Fibroblast of pulmonary artery (primary cell): ENCODE measurements around the gene CEP112.
"Not testable (repeated sequence)": the region's sequence is repeated elsewhere in the genome, so short reads cannot be mapped to it uniquely, and the experiment has no call there.

Experiments used
- DNase-seq: peaks from one replicate; pipeline ENCODE4 v3.0.0-alpha.2; 2010; ENCODE audit warnings: low read depth
- H3K4me3 ChIP-seq: replicated peaks from 2 replicates; pipeline ENCODE4 v1.5.1; 2011; ENCODE audit warnings: low read depth, mild to moderate bottlenecking, control low read depth, low read length, moderate library complexity
- TF ChIP-seq, protein P1 (sequence below): IDR thresholded peaks from 2 replicates; pipeline ENCODE4 v1.5.1; 2011; ENCODE audit warnings: mild to moderate bottlenecking, control low read depth, low read length, inconsistent platforms; ENCODE audit errors: missing control alignments

CEP112 gene

DNA sequence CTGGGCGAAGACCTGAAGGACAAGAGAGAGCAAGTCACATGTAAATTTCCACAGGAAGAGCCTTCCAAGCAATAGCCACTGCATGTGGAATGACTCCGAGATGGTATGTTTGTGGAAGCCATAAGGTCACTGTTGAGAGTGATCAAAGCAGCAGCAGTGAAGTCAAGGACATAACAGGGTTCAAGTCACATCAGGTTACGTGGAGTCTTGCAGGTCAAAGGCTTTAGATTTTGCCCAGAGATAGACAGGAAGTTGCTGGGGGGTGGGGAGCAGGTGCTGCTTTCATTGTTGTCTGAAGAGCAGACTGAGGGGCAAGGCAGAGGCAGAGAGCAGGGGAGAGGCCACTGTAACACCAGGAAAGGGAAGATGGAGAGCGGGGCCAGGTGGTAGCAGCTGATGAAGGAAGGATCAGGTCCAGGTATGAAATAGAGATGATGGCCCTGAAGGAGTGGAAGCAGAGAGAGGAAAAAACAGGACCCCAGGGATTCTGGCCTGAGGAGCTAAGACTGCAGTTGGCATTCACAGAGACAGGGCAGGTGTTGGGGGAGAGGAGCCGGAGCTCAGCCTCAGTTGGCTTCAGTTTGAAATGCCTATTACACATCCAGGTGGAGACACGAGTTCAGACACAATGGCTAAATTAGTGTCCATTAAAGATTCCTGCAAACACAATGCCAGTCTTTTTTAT is 501.2 kb downstream of the CEP112 start:
- no peak overlapping the region for H3K4me3 ChIP-seq
- TF ChIP-seq, protein P1, sequence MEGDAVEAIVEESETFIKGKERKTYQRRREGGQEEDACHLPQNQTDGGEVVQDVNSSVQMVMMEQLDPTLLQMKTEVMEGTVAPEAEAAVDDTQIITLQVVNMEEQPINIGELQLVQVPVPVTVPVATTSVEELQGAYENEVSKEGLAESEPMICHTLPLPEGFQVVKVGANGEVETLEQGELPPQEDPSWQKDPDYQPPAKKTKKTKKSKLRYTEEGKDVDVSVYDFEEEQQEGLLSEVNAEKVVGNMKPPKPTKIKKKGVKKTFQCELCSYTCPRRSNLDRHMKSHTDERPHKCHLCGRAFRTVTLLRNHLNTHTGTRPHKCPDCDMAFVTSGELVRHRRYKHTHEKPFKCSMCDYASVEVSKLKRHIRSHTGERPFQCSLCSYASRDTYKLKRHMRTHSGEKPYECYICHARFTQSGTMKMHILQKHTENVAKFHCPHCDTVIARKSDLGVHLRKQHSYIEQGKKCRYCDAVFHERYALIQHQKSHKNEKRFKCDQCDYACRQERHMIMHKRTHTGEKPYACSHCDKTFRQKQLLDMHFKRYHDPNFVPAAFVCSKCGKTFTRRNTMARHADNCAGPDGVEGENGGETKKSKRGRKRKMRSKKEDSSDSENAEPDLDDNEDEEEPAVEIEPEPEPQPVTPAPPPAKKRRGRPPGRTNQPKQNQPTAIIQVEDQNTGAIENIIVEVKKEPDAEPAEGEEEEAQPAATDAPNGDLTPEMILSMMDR, result no peak
- DNase-seq, result no peak

DNA sequence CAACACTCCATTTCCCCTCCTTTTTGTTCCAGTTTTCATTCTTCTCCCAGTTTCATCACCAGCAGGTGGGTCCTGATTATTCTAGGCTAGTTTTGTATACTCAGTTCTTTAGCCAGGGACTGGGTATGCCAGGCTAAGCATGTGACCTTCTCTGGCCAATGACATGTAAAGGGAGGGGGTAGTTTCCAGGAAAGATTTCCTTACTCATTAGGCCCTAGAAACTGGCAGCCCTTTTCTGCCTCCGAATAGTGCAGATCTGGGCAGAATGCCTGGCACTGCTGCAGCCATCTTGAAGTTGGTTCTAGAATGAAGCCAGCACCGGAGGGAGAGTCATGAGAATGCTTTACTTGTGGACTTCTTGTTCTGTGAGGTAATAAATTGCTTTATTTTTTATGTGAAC is 503.6 kb downstream of the CEP112 start:
- TF ChIP-seq, protein P1, result no peak
- DNase-seq, result no peak
- H3K4me3 ChIP-seq, result no peak overlapping the region

DNA sequence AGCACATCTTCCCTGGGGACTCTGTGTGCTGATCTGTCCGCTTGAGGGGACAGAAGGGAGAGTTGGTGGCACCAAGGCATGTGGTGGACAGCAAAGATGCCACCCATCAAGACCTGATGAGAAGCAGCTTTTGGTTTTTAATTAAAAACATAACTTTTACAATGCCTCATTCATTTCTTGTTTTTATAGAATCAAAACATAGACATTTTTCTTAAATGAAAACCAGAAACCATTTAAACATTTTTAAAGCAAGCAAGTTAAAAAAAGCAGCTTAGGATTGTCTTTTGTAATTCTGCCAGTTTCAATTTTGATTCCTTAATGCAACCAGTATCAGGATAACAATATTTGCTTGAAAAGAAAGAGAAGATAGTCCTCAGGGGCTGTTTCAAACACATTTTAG is 506.8 kb downstream of the CEP112 start:
- no peak overlapping the region for H3K4me3 ChIP-seq
- DNase-seq, result no peak
- TF ChIP-seq, protein P1, result no peak

DNA sequence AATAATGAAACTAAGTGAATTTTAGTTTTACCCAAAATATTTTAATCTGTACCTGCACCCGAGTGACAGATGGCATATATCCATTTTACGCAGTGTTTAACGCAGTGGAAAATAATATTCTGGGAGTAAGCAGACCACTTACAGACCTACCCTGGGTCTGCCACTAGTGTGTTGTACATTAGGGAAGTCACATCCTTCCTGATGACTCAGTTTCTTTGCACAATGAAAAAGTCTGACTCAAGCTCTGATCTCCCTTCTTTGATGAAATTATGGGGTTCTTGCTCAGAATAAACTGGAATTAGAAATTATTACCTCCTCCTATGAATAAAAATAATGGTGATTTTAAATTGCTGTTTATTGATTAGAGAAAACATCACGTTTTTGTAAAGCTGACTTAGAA is 507.3 kb downstream of the CEP112 start:
- H3K4me3 ChIP-seq, result no peak overlapping the region
- DNase-seq, result peak; percentile 49
- TF ChIP-seq, protein P1, result no peak

DNA sequence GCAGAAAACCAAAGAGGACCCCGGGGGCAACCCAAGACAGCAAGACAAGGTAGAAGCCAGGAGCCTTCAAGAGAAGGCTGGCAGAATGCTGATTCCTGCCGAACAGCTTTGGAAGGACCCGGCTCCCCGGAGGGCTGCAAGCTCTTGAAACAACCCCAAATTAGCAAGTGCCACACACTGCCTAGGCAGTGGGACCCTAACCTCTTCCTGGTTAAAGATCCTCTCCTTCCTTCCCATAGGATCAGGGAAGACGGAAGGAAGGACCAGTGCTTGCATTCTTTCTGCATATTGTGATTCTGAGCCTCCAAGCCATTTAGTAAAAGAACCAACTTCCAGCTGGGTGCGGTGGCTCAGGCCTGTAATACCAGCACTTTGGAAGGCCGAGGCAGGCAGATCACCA is 508.5 kb downstream of the CEP112 start:
- H3K4me3 ChIP-seq, result no peak overlapping the region
- no peak for DNase-seq
- TF ChIP-seq, protein P1, result no peak

DNA sequence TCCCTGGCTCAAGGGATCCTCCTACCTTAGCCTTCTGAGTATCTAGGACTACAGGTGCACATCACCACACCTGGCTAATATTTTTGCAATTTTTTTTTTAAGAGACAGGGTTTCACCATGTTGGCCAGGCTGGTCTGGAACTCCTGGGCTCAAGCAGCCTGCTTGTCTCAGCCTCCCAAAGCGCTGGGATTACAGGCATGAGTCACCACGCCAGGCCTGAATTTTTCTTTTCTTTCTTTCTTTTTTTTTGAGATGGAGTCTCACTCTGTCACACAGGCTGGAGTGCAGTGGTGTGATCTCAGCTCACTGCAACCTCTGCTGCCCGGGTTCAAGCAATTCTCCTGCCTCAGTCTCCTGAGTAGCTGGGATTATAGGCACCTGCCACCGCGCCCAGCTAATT is 510.2 kb downstream of the CEP112 start:
- H3K4me3 ChIP-seq, DNase-seq: not testable (repeated sequence)

DNA sequence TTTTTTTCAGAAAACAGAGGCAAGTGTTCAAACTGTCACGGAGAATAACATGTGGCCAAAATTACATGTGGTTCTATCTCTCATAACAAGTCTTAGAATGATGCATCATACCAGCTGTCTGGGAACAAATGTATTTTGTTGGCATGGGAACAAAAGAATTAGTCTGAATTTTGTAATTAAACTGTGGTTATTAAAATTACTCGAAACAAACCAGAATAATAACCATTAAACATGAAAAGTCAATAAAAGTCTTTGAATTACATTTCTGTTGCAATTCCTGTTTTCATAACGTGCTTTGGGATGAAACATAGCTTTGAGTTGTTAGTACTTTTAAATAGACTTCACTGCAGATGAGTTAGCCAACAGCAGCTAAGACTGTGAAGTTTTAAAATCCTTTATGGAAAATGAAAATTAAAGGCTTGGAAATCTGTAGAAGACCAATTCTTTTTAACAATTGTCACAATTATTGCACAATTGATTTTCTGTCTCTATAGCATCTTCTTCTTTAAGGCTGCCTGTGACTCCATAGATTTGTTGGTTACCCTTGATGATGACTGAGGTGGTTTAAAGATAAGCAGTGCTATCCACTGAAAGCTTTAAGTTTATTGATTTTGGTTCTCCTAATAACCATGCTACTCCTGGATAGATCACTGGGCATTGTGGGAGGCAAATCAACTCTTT is 512.6 kb downstream of the CEP112 start:
- TF ChIP-seq, protein P1, result no peak
- no peak overlapping the region for H3K4me3 ChIP-seq
- DNase-seq, result no peak
